Renal cortical epithelial cell (primary cell): ENCODE results near the gene PRDM15. TPM values are rescaled to one million over a fixed set of nuclear protein-coding genes. Genes with fewer than 3 reads are reported as not detected.
A peak's percentile ranks its signal among the peaks of the same experiment; 100 is the strongest.

Experiments
- DNase-seq: peaks from one replicate; pipeline ENCODE4 v3.0.0-alpha.2; 2011; ENCODE audit warnings: low read depth
- total RNA-seq: library from RNA; depleted of rRNA; stranded (reverse); fragments of >200 nt; gene quantifications from 2 replicates; pipeline ENCODE4 v1.2.3, GENCODE V29; 2014

The PRDM15 gene
- total RNA-seq, 1 donor from 2014 or later, result 7.8 TPM

DNA sequence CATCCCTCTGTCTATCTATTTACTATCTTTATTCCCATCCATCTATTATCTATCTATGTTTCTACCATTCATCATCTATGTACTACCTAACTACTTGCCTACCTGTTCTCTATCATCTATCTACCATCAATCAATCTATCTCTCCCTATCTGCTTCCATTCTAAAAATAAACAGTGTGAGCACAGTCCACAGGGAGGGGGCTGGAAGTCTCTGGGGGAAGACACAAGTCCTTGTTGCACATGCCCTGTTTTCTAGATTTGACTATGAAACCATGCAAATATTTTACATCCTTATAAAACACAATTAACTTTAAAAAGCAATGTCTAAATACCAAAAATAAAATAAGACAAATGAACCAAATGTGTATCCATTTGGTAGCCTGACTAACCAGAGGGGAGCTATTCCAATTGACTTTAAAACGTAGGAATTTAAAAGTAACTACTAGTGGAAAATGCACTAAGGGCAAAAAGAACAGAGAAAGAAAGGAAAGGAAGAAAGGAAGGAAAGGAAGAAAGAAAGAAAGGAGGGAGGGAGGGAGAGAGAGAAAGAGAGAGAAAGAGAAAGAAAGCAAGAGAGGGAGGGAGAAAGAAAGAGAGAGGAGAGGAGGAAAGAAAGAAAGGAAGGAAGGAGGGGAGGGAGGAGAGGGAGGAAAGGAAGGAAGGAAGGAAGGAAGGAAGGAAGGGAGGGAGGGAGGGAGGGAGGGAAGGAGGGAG is 98.7 kb downstream of the PRDM15 start:
- no peak for DNase-seq

DNA sequence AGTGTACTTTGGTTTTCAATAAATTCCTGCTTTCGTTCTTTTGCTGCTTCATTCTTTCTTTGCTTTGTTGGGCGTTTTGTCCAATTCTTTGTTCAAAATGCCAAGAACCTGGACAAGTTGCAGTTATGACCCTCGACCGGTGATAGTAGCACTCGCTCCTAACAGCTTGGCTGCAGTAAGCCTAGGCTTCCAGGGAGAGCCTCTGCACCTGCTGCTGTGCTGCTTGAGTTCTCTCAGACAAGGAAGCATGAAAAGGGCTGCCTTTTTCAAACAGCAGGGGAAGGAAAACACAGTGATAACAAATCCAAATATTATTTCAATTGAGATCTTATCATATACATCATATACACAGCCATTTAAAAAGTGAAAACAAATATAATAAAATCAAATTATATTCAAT is 99.5 kb downstream of the PRDM15 start:
- no peak for DNase-seq

- peak; percentile 36 for DNase-seq
Measured at GRCh38 chr21:41778930-41779600, 100.1 kb downstream of the PRDM15 start.

- DNase-seq, result peak; percentile 73
Measured at GRCh38 chr21:41777951-41778815, 101.0 kb downstream of the PRDM15 start.

DNA sequence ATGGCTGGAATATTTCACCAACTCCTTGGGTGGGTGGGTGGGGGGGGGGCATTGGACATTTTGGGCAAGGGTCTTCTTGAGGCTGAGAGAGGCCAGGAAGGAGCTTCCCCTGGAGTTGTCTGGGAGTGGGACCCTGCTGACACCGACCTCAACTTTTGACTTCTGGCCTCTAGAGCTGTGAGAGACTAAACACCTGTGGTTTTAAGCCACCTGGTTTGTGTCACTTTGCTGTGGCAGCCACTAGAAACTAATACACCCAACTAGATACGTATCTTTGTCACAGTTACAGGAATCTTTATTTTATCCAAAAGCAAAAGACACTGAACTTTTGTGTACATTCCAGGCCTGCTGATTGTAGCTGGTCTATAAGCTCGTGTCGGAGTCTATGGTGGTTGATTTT is 102.4 kb downstream of the PRDM15 start:
- no peak for DNase-seq

GRCh38 chr21:41775149-41775472 is 104.0 kb downstream of the PRDM15 start:
- DNase-seq, result no peak

- DNase-seq, result no peak
Measured at GRCh38 chr21:41774467-41775148, 104.5 kb downstream of the PRDM15 start.

DNA sequence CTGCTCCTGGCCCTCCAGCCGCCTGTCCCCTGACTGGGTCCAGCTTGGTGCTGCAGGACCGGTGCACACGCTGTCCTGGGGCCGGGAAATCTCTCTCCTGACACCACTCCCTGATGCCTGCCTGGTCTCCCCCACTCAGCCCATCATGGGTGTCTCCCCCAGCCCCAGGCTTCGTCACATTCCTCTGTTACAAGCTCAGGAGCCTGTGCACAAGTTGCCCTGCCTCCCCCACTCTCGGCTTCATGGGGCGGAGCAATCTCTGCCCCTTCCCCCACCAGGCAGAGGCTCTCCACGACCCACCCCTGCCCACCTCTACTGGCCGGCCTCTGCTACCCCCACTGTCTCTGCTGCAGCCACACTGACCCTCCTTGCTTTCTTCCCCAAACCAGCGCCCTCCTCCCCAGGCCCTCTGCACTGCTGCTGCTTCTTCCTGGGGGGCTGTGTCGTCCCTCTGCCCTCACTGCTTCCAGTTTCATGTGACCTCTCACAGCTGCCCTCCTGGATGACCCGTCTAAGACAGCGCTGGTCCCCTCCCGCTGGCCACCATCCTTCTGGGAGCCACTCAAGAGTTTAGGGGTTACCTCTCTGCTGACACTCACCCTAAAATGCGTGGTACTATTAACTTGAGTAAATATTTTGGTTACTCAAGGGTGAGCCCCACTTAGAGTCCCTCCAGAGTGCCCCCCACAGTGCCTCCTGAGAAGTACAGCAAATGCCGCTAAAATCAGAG is 106.6 kb downstream of the PRDM15 start:
- no peak for DNase-seq

GRCh38 chr21:41771625-41771945 is 107.6 kb downstream of the PRDM15 start:
- no peak for DNase-seq

DNA sequence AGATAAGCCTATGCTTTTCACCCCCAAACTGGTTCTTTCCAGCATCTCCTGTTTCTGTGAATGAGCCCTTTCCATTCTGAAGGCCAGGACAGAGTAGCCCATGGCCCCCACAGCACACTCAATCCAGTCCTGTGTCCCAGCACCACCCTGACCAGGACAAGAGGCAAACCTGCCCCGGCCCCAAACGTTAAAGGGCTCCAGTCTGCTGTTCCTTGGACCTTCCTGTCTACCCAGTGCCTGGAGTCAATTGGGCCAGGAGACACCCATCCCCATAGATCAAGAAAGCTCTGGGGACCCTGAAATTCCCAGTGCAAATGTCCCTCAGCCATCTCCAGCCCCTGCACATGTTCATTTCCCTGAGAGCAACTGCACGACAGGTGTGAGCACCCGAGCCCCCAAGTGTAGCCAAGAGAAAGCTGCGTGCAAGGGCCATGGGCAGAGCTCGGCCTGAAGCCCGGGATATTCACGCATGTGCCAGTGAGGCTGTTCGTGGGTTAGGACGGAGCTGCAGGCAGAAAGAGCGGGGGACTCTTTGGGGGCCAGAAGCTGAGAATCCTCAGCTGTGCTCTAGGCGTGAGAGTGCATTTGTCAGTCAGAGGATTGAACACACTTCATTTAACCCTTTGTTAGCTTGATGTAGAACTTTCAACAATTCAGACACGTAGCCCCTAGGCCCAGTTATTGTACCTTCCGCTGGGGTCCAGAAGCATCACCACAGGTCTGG is 108.1 kb downstream of the PRDM15 start:
- no peak for DNase-seq

DNA sequence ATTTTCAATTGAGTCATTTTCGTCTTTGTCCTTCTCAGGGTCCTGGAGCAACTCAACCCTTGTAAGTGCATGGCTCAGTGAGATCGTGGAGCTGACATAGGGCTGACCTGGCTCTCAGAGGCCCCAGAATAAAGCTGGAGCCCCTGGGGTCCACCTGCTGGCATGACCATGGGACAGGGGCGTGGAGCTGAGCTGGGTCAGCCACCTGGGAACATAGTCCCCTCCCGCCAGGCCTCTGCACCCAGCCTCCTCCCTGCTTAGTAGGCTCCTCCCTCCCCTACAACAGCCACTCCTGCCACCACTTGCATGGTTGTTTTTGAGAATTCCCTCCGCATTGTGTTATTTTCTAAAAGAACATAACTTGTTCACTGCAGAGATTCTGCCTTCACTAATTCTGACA is 109.2 kb downstream of the PRDM15 start:
- DNase-seq, result no peak

DNA sequence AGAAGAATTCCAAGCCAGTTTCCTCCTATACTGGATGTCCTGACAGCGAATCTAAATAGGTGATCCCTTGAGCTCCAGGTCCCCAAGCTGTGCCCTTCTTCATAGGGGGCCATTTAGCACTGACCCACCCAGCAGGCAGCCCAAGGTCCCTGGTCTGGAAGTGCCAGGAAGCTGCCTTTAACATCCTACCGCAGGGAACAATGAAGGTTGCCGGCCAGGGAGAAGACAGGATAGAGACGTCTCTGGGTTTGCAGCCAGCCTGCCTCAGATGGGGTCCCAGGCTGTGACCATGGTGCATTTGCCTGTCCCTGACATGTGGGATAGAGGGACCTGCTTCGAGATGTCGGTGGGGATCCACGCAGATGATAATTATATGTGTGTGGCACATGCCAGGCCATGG is 109.6 kb downstream of the PRDM15 start:
- no peak for DNase-seq

- no peak for DNase-seq
Measured at GRCh38 chr21:41769111-41769510, 110.0 kb downstream of the PRDM15 start.

- DNase-seq, result peak; percentile 87
Measured at GRCh38 chr21:41768437-41769042, 110.6 kb downstream of the PRDM15 start.

GRCh38 chr21:41767606-41768436 is 111.3 kb downstream of the PRDM15 start:
- DNase-seq, result peak; percentile 92

DNA sequence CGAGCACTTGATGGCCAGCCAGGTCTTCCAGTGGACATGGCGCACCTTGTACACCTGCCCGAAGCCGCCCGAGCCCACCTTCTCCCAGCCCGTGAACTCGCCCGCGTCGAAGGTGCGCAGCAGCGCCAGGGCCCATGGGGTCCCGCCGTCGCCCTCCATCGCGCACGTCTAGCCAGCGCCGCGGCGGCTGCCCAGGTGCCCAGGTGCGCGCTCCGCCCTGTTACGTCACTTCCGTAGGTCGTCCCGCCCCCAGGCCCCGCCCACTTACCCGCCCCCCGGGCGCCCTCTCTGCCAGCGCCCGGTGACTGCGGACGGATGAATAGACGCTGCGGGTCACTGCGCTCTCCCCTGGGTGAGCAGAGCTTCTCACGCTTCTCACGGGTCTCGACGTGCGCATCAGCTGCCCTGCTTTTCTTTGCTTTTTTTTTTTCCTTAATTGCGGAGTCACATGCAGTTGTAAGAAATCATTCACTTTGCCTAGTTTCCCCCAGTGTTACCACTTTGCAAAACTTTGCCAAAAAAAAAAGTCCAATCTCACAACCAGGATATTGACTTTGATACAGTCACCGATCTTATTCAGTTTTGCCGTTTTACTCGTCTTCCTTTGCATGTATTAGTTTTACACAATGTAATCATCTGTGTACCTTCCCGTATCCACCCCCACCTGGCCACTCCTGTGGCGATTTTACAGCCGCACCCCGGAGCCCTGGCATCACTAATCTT is 112.1 kb downstream of the PRDM15 start, which contains the start of gene RIPK4:
Gene RIPK4 (minus strand): TSS at position 170 of the 723 bp plus-strand sequence. CDS start 11 bp downstream, at position 159.
- DNase-seq, result peak; percentile 95

DNA sequence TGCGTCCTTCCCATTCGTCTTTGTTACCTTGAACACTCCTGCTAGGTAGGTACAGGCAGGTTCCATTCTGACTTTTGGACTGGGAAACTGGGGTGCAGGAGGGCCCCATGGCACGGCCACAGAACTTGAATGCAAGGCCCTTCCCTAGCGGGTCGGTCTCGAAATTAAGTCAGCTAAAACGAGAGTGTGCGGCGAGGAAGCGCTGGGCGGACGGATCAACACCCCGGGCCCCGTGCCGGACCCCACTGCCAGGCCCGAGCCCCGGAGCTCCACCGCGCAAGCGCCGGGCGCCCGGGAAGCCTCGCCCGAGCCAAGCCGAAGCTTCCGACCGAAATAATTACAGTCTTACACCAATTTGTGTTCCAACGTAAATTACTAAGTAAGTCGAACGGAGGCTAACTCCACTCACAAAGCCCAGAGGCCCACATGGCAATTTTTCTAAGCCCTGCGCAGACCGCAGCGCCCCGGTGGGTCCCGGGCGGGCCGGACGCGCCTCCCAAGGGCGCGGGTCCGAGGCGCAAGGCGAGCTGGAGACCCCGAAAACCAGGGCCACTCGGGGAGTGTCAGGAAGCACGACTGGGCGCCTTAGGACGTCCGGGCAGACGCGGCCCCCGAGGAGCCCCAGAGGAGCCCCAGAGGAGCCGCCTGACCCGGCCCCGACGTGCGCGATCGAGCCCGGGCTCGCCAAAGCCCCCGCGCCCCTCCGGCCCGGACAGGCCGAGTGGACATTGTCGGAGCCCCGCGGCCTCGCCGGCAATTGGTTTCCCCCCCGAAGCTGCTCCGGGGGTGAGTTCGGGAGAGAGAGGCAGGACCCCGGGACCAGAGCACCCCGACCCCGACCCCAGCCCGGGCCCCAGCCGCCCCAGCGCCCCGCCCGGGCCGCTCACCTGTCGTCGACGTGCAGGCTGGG is 112.9 kb downstream of the PRDM15 start:
- DNase-seq, result no peak

DNA sequence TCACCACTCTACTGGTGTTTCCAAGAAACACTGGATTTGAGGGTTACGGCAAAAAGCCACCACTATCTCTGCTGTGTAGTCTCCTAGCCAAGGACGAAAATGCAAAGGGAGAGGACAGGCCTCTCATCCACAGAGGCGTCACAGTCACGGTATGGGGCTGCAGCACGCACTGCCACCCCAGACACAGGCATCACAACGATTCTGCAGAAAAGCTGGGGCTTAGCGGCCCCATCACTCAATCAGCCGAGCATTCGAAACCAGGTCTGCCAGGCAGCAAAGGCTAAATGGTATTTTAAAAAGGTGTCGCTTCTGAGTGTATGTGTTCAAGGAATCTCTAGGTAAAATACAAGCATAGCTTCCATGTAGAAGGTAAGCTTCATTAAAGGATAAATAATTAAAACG is 113.7 kb downstream of the PRDM15 start:
- DNase-seq, result no peak
